Thyroid gland (tissue), 4 donors: ENCODE measurements around the gene KHDC4. TPM values are rescaled to one million over a fixed set of nuclear protein-coding genes. Genes with fewer than 3 reads are reported as not detected.

Source experiments
- DNase-seq, 2 donors: peaks; one replicate each; pipeline ENCODE4 v3.0.0-alpha.2; 2019
- H3K27ac ChIP-seq, 3 donors: fragments of 200-600 bp; sonication (generic); 1 replicate in 2 of 3; 2 replicates in 1 of 3; pipeline ENCODE4 v1.5.1; 2016 to 2019; ENCODE audit warnings: mild to moderate bottlenecking in 1 of 3, moderate library complexity in 1 of 3
- H3K27me3 ChIP-seq: fragments of 200-600 bp; sonication (generic); one replicate; pipeline ENCODE4 v1.5.1; 2019
- H3K36me3 ChIP-seq, 2 donors: fragments of 200-600 bp; sonication (generic); one replicate each; pipeline ENCODE4 v1.5.1; 2016 to 2019
- H3K4me1 ChIP-seq, 2 donors: fragments of 200-600 bp; sonication (generic); one replicate each; pipeline ENCODE4 v1.5.1; 2017 to 2019
- H3K4me3 ChIP-seq, 3 donors: fragments of 200-600 bp; sonication (generic); replicated peaks in 1 of 3; 1 replicate in 2 of 3; 2 replicates in 1 of 3; pipeline ENCODE4 v1.5.1; 2016; ENCODE audit warnings: mild to moderate bottlenecking in 1 of 3
- H3K9me3 ChIP-seq: fragments of 200-600 bp; sonication (generic); one replicate; pipeline ENCODE4 v1.5.1; 2017
- POLR2A ChIP-seq, 2 donors: fragments of 450-650 bp; IDR thresholded peaks; one replicate each; pipeline ENCODE4 v1.6.1; 2017; ENCODE audit warnings: antibody characterized with exemption in 2 of 2, mild to moderate bottlenecking in 2 of 2, moderate library complexity in 1 of 2
- WGBS, 2 donors: methylation state at CpG; one replicate each; pipeline ENCODE4 v1.1.5; 2017; 5-methylcytosine and 5-hydroxymethylcytosine counted together
- intact Hi-C: fragments of 100-400 bp; cut with DNase I; formaldehyde crosslinking; loops from one replicate; pipeline ENCODE4 v1.15.1; 2023
- total RNA-seq, 4 donors: library from RNA; depleted of rRNA; stranded (reverse); fragments of >200 nt; gene quantifications; one replicate each; pipeline ENCODE4 v1.2.3, GENCODE V29; 2016
- TF ChIP-seq, protein P1 (sequence below), 6 experiments: fragments of 200-600 bp in 3 of 6; fragments of 450-650 bp in 3 of 6; sonication (generic) in 3 of 6; IDR thresholded peaks; one replicate each; pipeline ENCODE4 v1.5.1; 2016 to 2019; ENCODE audit warnings: antibody characterized with exemption in 6 of 6, mild to moderate bottlenecking in 2 of 6, inconsistent platforms in 1 of 6, moderate library complexity in 1 of 6

The KHDC4 gene
- total RNA-seq, 4 donors from 2014 or later = 58.5 to 114 (median 60.6) TPM

DNA sequence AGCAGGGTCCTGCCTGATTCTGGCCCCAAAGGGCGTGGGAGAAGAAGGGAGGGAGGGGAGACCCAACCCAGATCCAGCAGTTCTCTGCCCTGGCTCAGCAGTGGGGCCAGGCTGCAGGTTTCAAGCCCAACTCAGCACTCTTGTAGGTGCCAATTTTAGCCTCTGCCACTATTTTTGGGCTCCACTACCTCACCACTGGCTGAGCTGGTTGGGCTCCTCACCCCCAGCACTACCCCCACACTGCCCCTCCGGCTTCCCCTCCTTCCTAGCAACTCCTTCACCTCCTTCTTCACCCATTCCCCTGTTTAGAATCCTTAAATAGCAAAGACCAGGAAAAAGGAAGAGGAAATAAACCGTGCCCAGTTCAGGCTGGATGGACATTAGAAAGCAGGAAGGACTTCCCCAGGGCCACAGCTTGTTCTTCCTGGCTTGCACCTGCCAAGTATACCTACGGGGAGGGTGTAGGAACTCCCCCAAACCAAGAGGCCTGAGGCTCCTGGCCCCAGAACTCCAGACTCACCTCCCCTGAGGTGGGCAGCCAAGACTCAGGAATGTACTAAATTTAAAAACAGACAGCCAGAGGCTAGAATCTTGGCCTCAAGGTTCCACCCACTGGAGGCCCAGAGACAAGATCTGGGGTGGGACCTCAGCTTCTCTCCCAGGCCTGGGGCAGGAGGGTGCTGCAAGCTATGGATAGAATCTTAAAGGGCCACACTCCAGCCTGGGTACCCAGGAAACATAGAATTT lies 45.6 kb upstream of the KHDC4 start:
- H3K9me3 ChIP-seq = no peaks in the 10 kb centered on the region
- TF ChIP-seq, protein P1, sequence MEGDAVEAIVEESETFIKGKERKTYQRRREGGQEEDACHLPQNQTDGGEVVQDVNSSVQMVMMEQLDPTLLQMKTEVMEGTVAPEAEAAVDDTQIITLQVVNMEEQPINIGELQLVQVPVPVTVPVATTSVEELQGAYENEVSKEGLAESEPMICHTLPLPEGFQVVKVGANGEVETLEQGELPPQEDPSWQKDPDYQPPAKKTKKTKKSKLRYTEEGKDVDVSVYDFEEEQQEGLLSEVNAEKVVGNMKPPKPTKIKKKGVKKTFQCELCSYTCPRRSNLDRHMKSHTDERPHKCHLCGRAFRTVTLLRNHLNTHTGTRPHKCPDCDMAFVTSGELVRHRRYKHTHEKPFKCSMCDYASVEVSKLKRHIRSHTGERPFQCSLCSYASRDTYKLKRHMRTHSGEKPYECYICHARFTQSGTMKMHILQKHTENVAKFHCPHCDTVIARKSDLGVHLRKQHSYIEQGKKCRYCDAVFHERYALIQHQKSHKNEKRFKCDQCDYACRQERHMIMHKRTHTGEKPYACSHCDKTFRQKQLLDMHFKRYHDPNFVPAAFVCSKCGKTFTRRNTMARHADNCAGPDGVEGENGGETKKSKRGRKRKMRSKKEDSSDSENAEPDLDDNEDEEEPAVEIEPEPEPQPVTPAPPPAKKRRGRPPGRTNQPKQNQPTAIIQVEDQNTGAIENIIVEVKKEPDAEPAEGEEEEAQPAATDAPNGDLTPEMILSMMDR (IDR thresholded peaks at IDR 0.05) = no peak
- TF ChIP-seq POLR2A (IDR thresholded peaks at IDR 0.05) = no peak
- H3K36me3 ChIP-seq = no peaks in the 10 kb centered on the region
- peaks cover 61 to 74% of the 10 kb centered on the region in 2 donors for H3K4me1 ChIP-seq
- H3K4me3 ChIP-seq = peak overlapping the region in 1 of 3 donors; percentile 90
- DNase-seq = peak; percentile 37 to 51
- no peaks in the 10 kb centered on the region for H3K27me3 ChIP-seq
- 21 to 46% methylated on average over 4 of the region's 4 CpGs for WGBS, 2 donors
- H3K27ac ChIP-seq = peak overlapping the region; percentile 94 to 96 (median 96)
- intact Hi-C loops = loop anchor here (5.0 kb wide), 1 partner anchor 37 kb away; the partner anchor contains the start of gene RXFP4

DNA sequence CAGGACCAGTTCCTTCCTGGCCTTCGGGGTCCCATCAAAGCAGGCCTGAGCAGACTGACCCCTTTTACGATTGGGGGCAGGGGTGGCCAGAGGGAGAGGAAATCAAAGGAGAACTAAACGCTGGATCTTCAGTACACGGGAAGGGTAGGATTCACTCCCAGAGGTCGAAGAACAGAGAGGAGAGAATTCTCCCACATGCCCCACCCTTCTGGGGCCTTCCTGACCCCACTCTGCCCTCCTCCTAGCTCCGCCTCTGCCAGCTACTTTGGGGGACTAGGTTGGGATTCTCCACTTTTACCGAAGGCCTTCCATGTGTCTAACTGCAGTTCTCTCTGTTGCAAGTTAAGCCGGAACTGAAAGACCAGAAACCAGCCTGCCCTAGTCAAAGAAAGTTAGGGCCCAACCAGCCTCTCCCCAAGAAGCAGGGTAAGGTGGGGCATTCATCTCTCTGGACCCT lies 44.8 kb upstream of the KHDC4 start:
- Histone ChIP-seq H3K27me3 (no peaks in the 10 kb centered on the region), H3K9me3 (no peaks in the 10 kb centered on the region), H3K36me3 (no peaks in the 10 kb centered on the region), H3K27ac (peak overlapping the region; percentile 94 to 96 (median 96)), H3K4me1 (peaks cover 68 to 77% of the 10 kb centered on the region in 2 donors), H3K4me3 (peak overlapping the region; percentile 90 to 98 (median 92))
- no peak for TF ChIP-seq POLR2A (IDR thresholded peaks at IDR 0.05)
- TF ChIP-seq, protein P1 (IDR thresholded peaks at IDR 0.05) = no peak
- intact Hi-C loops = loop anchor here (5.0 kb wide), 1 partner anchor 37 kb away; the partner anchor contains the start of gene RXFP4
- 21 to 26% methylated on average over 7 to 8 of the region's 8 CpGs for WGBS, 2 donors
- no peak for DNase-seq

DNA sequence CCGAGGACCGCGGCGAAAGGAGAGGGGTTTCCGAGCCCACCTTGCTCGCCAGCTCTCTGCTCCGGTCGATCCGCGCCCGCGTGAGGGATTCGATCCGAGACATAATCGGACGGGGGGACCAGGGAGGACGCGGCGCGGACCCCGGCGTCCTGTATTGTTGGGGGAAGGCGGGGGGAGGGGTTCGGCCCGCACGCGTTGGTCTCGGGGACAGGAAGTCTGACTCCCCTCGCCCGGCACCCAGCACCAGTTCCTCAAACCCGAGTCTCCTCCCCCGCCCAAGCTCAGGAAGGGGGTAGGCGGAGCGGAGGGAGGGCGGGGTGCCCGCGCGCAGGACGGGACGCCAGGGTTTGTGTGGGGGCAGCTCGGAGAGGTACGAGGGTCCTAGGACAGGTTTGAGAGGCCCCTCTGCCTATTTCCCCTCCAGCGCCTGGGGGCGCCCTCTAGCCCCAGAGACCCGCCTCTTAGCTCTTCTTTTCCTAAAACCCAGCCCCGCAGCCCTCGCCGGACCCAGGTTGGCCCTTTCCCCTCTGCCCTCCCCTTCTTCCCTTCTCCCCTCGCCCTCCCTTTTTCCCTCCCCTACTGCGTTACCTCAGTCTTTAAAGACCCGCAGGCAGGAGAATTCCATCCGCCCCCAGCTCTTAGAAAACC lies 44.2 kb upstream of the KHDC4 start, which contains the start of gene ARHGEF2:
ARHGEF2 (minus strand) TSS at position 223 of the 648 bp plus-strand sequence; CDS start at position 103, 120 bp downstream.
- 0 to 1% methylated on average over 22 to 30 of the region's 52 CpGs for WGBS, 2 donors
- DNase-seq = peak; percentile 72 to 73

DNA sequence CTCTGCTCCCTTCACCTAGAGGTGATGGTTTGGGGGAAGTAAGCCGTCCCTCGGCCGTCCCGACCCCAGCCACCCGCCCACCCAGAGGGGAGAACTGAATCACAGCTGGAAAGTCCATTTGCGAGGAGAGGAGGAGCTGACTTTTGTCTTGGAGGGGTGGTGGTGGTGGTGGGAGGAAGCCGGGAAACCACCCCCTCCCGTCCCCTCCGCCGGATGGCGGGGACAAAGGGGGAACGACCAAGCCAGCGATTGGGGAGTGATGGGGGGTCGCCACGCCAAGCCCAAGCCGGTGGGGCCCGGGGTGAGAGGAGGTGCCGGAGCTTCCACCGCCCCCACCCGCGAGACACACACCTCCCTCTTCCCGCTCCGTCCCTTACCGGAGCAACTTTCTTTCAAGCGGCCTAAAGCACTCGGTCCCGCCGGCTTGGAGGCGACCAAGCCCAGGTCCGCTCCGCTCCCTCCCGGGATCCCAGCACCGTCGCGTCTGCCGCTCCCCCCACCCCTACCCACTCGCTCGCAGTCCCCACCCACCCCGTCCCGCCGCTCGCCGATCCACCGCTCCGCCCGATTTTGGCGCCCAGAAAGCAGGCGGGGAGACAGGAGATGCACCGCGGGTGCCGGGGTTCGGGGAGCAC lies 43.6 kb upstream of the KHDC4 start:
- peak; percentile 48 to 52 for DNase-seq
- peaks cover 78% of the 10 kb centered on the region in 2 donors for H3K4me1 ChIP-seq
- no peaks in the 10 kb centered on the region for H3K27me3 ChIP-seq
- H3K27ac ChIP-seq = peak overlapping the region; percentile 94 to 96 (median 96)
- WGBS, 2 donors = 0 to 1% methylated on average over 22 to 33 of the region's 52 CpGs
- no peaks in the 10 kb centered on the region for H3K9me3 ChIP-seq
- TF ChIP-seq, protein P1 (IDR thresholded peaks at IDR 0.05) = no peak
- TF ChIP-seq POLR2A (IDR thresholded peaks at IDR 0.05) = no peak
- intact Hi-C loops = loop anchor here (5.0 kb wide), 1 partner anchor 36 kb away; the partner anchor contains the start of gene RXFP4
- peak overlapping the region; percentile 90 to 98 (median 92) for H3K4me3 ChIP-seq
- H3K36me3 ChIP-seq = no peaks in the 10 kb centered on the region

More for the DNA sequence above, 44.2 kb upstream of the KHDC4 start, which contains the start of gene ARHGEF2:
- TF ChIP-seq POLR2A (IDR thresholded peaks at IDR 0.05) = peak in 1 of 2 donors; percentile 66
- TF ChIP-seq, protein P1 (IDR thresholded peaks at IDR 0.05) = peak in 1 of 6 experiments; percentile 29
- peaks cover 71 to 77% of the 10 kb centered on the region in 2 donors for H3K4me1 ChIP-seq
- no peaks in the 10 kb centered on the region for H3K36me3 ChIP-seq
- intact Hi-C loops = loop anchor here (5.0 kb wide), 1 partner anchor 36 kb away; the partner anchor contains the start of gene RXFP4
- H3K4me3 ChIP-seq = peak within 1 kb of the TSS; percentile 90 to 98 (median 92)
- peak within 1 kb of the TSS; percentile 94 to 96 (median 96) for H3K27ac ChIP-seq
- no peaks in the 10 kb centered on the region for H3K27me3 ChIP-seq
- H3K9me3 ChIP-seq = no peaks in the 10 kb centered on the region
